ENCODE measurements around the gene DDHD1.
"Not testable (repeated sequence)": the region's sequence is repeated elsewhere in the genome, so short reads cannot be mapped to it uniquely, and the experiment has no call there.

DNA sequence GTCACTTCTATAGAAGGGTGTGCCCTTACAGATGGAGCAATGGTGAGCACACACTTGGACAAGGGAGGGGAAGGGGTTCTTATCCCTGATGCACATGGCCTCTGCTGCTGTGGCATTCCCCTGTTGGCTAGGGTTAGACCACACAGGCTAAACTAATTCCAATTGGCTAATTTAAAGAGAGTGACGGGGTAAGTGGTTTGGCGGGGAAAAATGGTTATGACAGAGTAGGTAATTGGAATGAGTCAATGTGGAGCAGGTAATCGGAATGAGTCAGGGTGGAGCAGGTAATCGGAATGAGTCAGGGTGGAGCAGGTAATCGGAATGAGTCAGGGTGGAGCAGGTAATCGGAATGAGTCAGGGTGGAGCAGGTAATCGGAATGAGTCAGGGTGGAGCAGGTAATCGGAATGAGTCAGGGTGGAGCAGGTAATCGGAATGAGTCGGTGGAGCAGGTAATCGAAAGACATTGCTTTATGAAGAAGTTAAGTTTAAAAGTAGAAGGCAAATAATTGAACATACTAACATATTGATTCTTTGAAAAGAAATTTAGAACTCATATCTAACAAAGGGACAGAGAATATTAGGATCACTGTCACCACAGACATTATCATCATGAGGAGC lies 28.4 kb upstream of the DDHD1 start:
- TF ChIP-seq, protein P1, sequence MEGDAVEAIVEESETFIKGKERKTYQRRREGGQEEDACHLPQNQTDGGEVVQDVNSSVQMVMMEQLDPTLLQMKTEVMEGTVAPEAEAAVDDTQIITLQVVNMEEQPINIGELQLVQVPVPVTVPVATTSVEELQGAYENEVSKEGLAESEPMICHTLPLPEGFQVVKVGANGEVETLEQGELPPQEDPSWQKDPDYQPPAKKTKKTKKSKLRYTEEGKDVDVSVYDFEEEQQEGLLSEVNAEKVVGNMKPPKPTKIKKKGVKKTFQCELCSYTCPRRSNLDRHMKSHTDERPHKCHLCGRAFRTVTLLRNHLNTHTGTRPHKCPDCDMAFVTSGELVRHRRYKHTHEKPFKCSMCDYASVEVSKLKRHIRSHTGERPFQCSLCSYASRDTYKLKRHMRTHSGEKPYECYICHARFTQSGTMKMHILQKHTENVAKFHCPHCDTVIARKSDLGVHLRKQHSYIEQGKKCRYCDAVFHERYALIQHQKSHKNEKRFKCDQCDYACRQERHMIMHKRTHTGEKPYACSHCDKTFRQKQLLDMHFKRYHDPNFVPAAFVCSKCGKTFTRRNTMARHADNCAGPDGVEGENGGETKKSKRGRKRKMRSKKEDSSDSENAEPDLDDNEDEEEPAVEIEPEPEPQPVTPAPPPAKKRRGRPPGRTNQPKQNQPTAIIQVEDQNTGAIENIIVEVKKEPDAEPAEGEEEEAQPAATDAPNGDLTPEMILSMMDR (IDR thresholded peaks at IDR 0.05; ENCODE audit: low read depth, low read length) = not testable (repeated sequence)
- not testable (repeated sequence) for TF ChIP-seq EZH2phosphoT487 (IDR thresholded peaks at IDR 0.05; ENCODE audit: low read depth)

Measured in OCI-LY3 (cell line).